ENCODE results near the gene PLCB1.

- TF ChIP-seq CTCF (conservative IDR thresholded peaks at IDR 0.05 in 1 of 2, IDR thresholded peaks at IDR 0.05 in 1 of 2; ENCODE audit: low read depth in 1 of 2, low read length in 2 of 2) (no peak), EZH2 (IDR thresholded peaks at IDR 0.05; ENCODE audit: low read length, missing control alignments) (no peak)
These were observed 68.2 kb downstream of the PLCB1 start for GRCh38 chr20:8200220-8200619.
